ENCODE data around the gene NTMT1.
"Not testable (repeated sequence)": the region's sequence is repeated elsewhere in the genome, so short reads cannot be mapped to it uniquely, and the experiment has no call there.

NTMT1 gene

GRCh38 chr9:129590466-129590865 lies 35.5 kb upstream of the NTMT1 start:
- H3K79me2 ChIP-seq (ENCODE audit: insufficient read depth, low read length) = no peaks in the 10 kb centered on the region
- no peak overlapping the region for H3K4me2 ChIP-seq (ENCODE audit: low read length)
- H3K9me3 ChIP-seq (ENCODE audit: low read length) = no peaks in the 10 kb centered on the region
- no peaks in the 10 kb centered on the region for H3K36me3 ChIP-seq (ENCODE audit: insufficient read depth, low read length)
- no peaks in the 10 kb centered on the region for H3F3A ChIP-seq (ENCODE audit: insufficient read depth, low read length)
- 0 out of 2 replicates have a peak, but pooled peaks cover 10% of the 10 kb centered on the region for H3K27me3 ChIP-seq (ENCODE audit: insufficient read depth, low read length)
- no peak overlapping the region for H2AFZ ChIP-seq (ENCODE audit: low read length)
- H3K9ac ChIP-seq (ENCODE audit: low read length) = no peak overlapping the region
- H3K4me3 ChIP-seq (ENCODE audit: low read depth, low read length, poor library complexity, severe bottlenecking) = no peak overlapping the region
- no peaks in the 10 kb centered on the region for H3K4me1 ChIP-seq (ENCODE audit: insufficient read depth, low read length, severe bottlenecking)
- no peaks in the 10 kb centered on the region for H3K9me2 ChIP-seq (ENCODE audit: low read depth, low read length)
- no peak for TF ChIP-seq EZH2 (IDR thresholded peaks at IDR 0.05; ENCODE audit: borderline replicate concordance, low read length)
- no peak for TF ChIP-seq CTCF (IDR thresholded peaks at IDR 0.05; ENCODE audit: low read length)
- no peaks in the 10 kb centered on the region for H4K20me1 ChIP-seq (ENCODE audit: insufficient read depth, low read length)
- H3K27ac ChIP-seq (ENCODE audit: low read depth, low read length, poor library complexity, severe bottlenecking) = no peak overlapping the region

GRCh38 chr9:129591916-129592315 lies 34.0 kb upstream of the NTMT1 start:
- Histone ChIP-seq H2AFZ (ENCODE audit: low read length) (no peak overlapping the region), H3K4me1 (ENCODE audit: insufficient read depth, low read length, severe bottlenecking) (no peaks in the 10 kb centered on the region)

GRCh38 chr9:129592790-129593189 lies 33.2 kb upstream of the NTMT1 start:
- not testable (repeated sequence) for H3K9ac ChIP-seq (ENCODE audit: low read length); H3K4me2 ChIP-seq (ENCODE audit: low read length); H3K27me3 ChIP-seq (ENCODE audit: insufficient read depth, low read length); H4K20me1 ChIP-seq (ENCODE audit: insufficient read depth, low read length); H3K9me2 ChIP-seq (ENCODE audit: low read depth, low read length); H3F3A ChIP-seq (ENCODE audit: insufficient read depth, low read length); H3K4me1 ChIP-seq (ENCODE audit: insufficient read depth, low read length, severe bottlenecking); H2AFZ ChIP-seq (ENCODE audit: low read length); H3K36me3 ChIP-seq (ENCODE audit: insufficient read depth, low read length); H3K79me2 ChIP-seq (ENCODE audit: insufficient read depth, low read length); H3K9me3 ChIP-seq (ENCODE audit: low read length); H3K27ac ChIP-seq (ENCODE audit: low read depth, low read length, poor library complexity, severe bottlenecking); H3K4me3 ChIP-seq (ENCODE audit: low read depth, low read length, poor library complexity, severe bottlenecking)

More at GRCh38 chr9:129591916-129592315, 34.0 kb upstream of the NTMT1 start:
- no peak overlapping the region for H3K27ac ChIP-seq (ENCODE audit: low read depth, low read length, poor library complexity, severe bottlenecking)
- H3K4me2 ChIP-seq (ENCODE audit: low read length) = no peak overlapping the region
- 0 out of 2 replicates have a peak, but pooled peaks cover 10% of the 10 kb centered on the region for H3K27me3 ChIP-seq (ENCODE audit: insufficient read depth, low read length)
- H3K9me3 ChIP-seq (ENCODE audit: low read length) = no peaks in the 10 kb centered on the region
- no peaks in the 10 kb centered on the region for H4K20me1 ChIP-seq (ENCODE audit: insufficient read depth, low read length)
- H3K79me2 ChIP-seq (ENCODE audit: insufficient read depth, low read length) = no peaks in the 10 kb centered on the region
- no peaks in the 10 kb centered on the region for H3K36me3 ChIP-seq (ENCODE audit: insufficient read depth, low read length)
- no peak for TF ChIP-seq CTCF (IDR thresholded peaks at IDR 0.05; ENCODE audit: low read length)
- TF ChIP-seq EZH2 (IDR thresholded peaks at IDR 0.05; ENCODE audit: borderline replicate concordance, low read length) = no peak
- no peaks in the 10 kb centered on the region for H3F3A ChIP-seq (ENCODE audit: insufficient read depth, low read length)
- no peak overlapping the region for H3K9ac ChIP-seq (ENCODE audit: low read length)
- H3K9me2 ChIP-seq (ENCODE audit: low read depth, low read length) = no peaks in the 10 kb centered on the region
- H3K4me3 ChIP-seq (ENCODE audit: low read depth, low read length, poor library complexity, severe bottlenecking) = no peak overlapping the region

GRCh38 chr9:129594632-129595031 lies 31.3 kb upstream of the NTMT1 start:
- no peak overlapping the region for H3K9ac ChIP-seq (ENCODE audit: low read length)
- no peaks in the 10 kb centered on the region for H3K9me2 ChIP-seq (ENCODE audit: low read depth, low read length)
- H3K27ac ChIP-seq (ENCODE audit: low read depth, low read length, poor library complexity, severe bottlenecking) = no peak overlapping the region
- H3K9me3 ChIP-seq (ENCODE audit: low read length) = no peaks in the 10 kb centered on the region
- H3K4me1 ChIP-seq (ENCODE audit: insufficient read depth, low read length, severe bottlenecking) = no peaks in the 10 kb centered on the region
- H3K4me2 ChIP-seq (ENCODE audit: low read length) = no peak overlapping the region
- no peaks in the 10 kb centered on the region for H3K79me2 ChIP-seq (ENCODE audit: insufficient read depth, low read length)
- H3K36me3 ChIP-seq (ENCODE audit: insufficient read depth, low read length) = no peaks in the 10 kb centered on the region
- H3F3A ChIP-seq (ENCODE audit: insufficient read depth, low read length) = no peaks in the 10 kb centered on the region
- no peak overlapping the region for H2AFZ ChIP-seq (ENCODE audit: low read length)
- TF ChIP-seq CTCF (IDR thresholded peaks at IDR 0.05; ENCODE audit: low read length) = no peak
- H4K20me1 ChIP-seq (ENCODE audit: insufficient read depth, low read length) = no peaks in the 10 kb centered on the region
- H3K4me3 ChIP-seq (ENCODE audit: low read depth, low read length, poor library complexity, severe bottlenecking) = no peak overlapping the region
- 0 out of 2 replicates have a peak, but pooled peaks cover 7% of the 10 kb centered on the region for H3K27me3 ChIP-seq (ENCODE audit: insufficient read depth, low read length)
